Neural progenitor cell (in vitro differentiated cells): ENCODE data around the gene DDAH1. TPM values are rescaled to one million over a fixed set of nuclear protein-coding genes. Genes with fewer than 3 reads are reported as not detected.

ENCODE experiments used
- DNase-seq: peaks from one replicate; pipeline ENCODE4 v3.0.0-alpha.2; 2016; ENCODE audit warnings: low spot score
- H2AFZ ChIP-seq: fragments of 200-600 bp; sonication (generic); replicated peaks from 2 replicates; pipeline ENCODE4 v1.6.1; 2016; ENCODE audit warnings: antibody characterized with exemption
- H3F3A ChIP-seq: fragments of 200-600 bp; sonication (generic); 2 replicates; pipeline ENCODE4 v1.6.1; 2016; ENCODE audit warnings: antibody characterized with exemption, low read depth
- H3K27ac ChIP-seq: fragments of 200-600 bp; sonication (generic); 2 replicates; pipeline ENCODE4 v1.5.1; 2016; ENCODE audit warnings: mild to moderate bottlenecking
- H3K27me3 ChIP-seq: fragments of 200-600 bp; sonication (generic); 2 replicates; pipeline ENCODE4 v1.6.1; 2016; ENCODE audit warnings: mild to moderate bottlenecking, moderate library complexity
- H3K36me3 ChIP-seq: fragments of 200-600 bp; sonication (generic); 2 replicates; pipeline ENCODE4 v1.5.1; 2016
- H3K4me1 ChIP-seq: fragments of 200-600 bp; sonication (generic); 2 replicates; pipeline ENCODE4 v1.6.1; 2016; ENCODE audit warnings: mixed run types
- H3K4me2 ChIP-seq: fragments of 200-600 bp; sonication (generic); 2 replicates; pipeline ENCODE4 v1.6.1; 2016
- H3K4me3 ChIP-seq: fragments of 200-600 bp; sonication (generic); 2 replicates; pipeline ENCODE4 v1.5.1; 2016
- H3K79me2 ChIP-seq: fragments of 200-600 bp; sonication (generic); 2 replicates; pipeline ENCODE4 v1.6.1; 2016; ENCODE audit warnings: low read depth
- H3K9ac ChIP-seq: fragments of 200-600 bp; sonication (generic); 2 replicates; pipeline ENCODE4 v1.6.1; 2016
- H3K9me3 ChIP-seq: fragments of 200-600 bp; sonication (generic); 2 replicates; pipeline ENCODE4 v1.5.1; 2016; ENCODE audit warnings: low read depth
- H4K20me1 ChIP-seq: fragments of 200-600 bp; sonication (generic); 2 replicates; pipeline ENCODE4 v1.6.1; 2016; ENCODE audit warnings: low read depth
- H3K27ac Mint-ChIP-seq: 3 replicates; pipeline ENCODE4 v1.8.0; 2021; ENCODE audit warnings: mixed read lengths
- H3K27me3 Mint-ChIP-seq: 2 replicates; pipeline ENCODE4 v1.8.0; 2022; ENCODE audit warnings: low read depth, mild to moderate bottlenecking, inconsistent platforms, moderate library complexity, mixed read lengths; ENCODE audit not compliant: insufficient read depth
- H3K36me3 Mint-ChIP-seq: 3 replicates; pipeline ENCODE4 v1.8.0; 2021; ENCODE audit warnings: mixed read lengths
- H3K4me1 Mint-ChIP-seq: 3 replicates; pipeline ENCODE4 v1.8.0; 2021; ENCODE audit warnings: mixed read lengths
- H3K4me3 Mint-ChIP-seq: 3 replicates; pipeline ENCODE4 v1.8.0; 2021; ENCODE audit warnings: mild to moderate bottlenecking, moderate library complexity, mixed read lengths
- H3K9me3 Mint-ChIP-seq: 3 replicates; pipeline ENCODE4 v1.8.0; 2020; ENCODE audit warnings: mixed read lengths
- CTCF ChIP-seq: fragments of 200-600 bp; sonication (generic); IDR thresholded peaks from 2 replicates; pipeline ENCODE4 v1.5.1; 2017; ENCODE audit warnings: antibody characterized with exemption, mild to moderate bottlenecking
- EZH2 ChIP-seq: fragments of 200-600 bp; sonication (generic); IDR thresholded peaks from 2 replicates; pipeline ENCODE4 v1.6.1; 2017; ENCODE audit warnings: antibody characterized with exemption, mild to moderate bottlenecking, moderate library complexity
- EZH2phosphoT487 ChIP-seq: fragments of 200-600 bp; sonication (generic); IDR thresholded peaks from 2 replicates; pipeline ENCODE4 v1.6.1; 2017; ENCODE audit warnings: antibody characterized with exemption
- total RNA-seq: library from RNA; depleted of rRNA; stranded (reverse); fragments of >200 nt; gene quantifications from 2 replicates; pipeline ENCODE4 v1.2.3, GENCODE V29; 2015; ENCODE audit warnings: low replicate concordance

Gene DDAH1
- total RNA-seq, 1 donor from 2014 or later, result 23.1 TPM

- peaks cover 2% of the 10 kb centered on the region for H3K27me3 Mint-ChIP-seq
- Histone ChIP-seq H4K20me1 (no peaks in the 10 kb centered on the region), H3K9me3 (no peaks in the 10 kb centered on the region), H3K27ac (no peak overlapping the region), H3K4me1 (peaks cover 2% of the 10 kb centered on the region), H3K27me3 (no peaks in the 10 kb centered on the region), H3F3A (no peaks in the 10 kb centered on the region), H3K36me3 (no peaks in the 10 kb centered on the region), H2AFZ (no peak overlapping the region), H3K9ac (no peak overlapping the region), H3K4me2 (no peak overlapping the region), H3K79me2 (no peaks in the 10 kb centered on the region), H3K4me3 (no peak overlapping the region)
- TF ChIP-seq EZH2phosphoT487 (no peak), CTCF (no peak), EZH2 (no peak)
- peaks cover 4% of the 10 kb centered on the region for H3K4me1 Mint-ChIP-seq
- H3K9me3 Mint-ChIP-seq, result peaks cover 16% of the 10 kb centered on the region
- no peak overlapping the region for H3K4me3 Mint-ChIP-seq
- no peak for DNase-seq
- peaks cover 8% of the 10 kb centered on the region for H3K36me3 Mint-ChIP-seq
- no peak overlapping the region for H3K27ac Mint-ChIP-seq
These were observed 47.9 kb downstream of the DDAH1 start for GRCh38 chr1:85417017-85417416.

- Histone ChIP-seq H3F3A (no peaks in the 10 kb centered on the region), H3K4me3 (no peak overlapping the region), H3K36me3 (no peaks in the 10 kb centered on the region), H3K9ac (no peak overlapping the region), H3K4me1 (peaks cover 11% of the 10 kb centered on the region), H4K20me1 (no peaks in the 10 kb centered on the region), H3K79me2 (no peaks in the 10 kb centered on the region), H2AFZ (no peak overlapping the region), H3K9me3 (no peaks in the 10 kb centered on the region), H3K4me2 (no peak overlapping the region), H3K27ac (no peak overlapping the region), H3K27me3 (no peaks in the 10 kb centered on the region)
- TF ChIP-seq EZH2phosphoT487 (no peak), EZH2 (no peak), CTCF (no peak)
- DNase-seq, result no peak
- Mint-ChIP-seq H3K9me3 (peaks cover 7% of the 10 kb centered on the region), H3K36me3 (peaks cover 10% of the 10 kb centered on the region), H3K4me1 (peaks cover 18% of the 10 kb centered on the region), H3K4me3 (no peak overlapping the region), H3K27ac (no peak overlapping the region), H3K27me3 (peaks cover 2% of the 10 kb centered on the region)
These were observed 51.8 kb downstream of the DDAH1 start for GRCh38 chr1:85413169-85413568.

- Histone ChIP-seq H3F3A (no peaks in the 10 kb centered on the region), H2AFZ (no peak overlapping the region), H3K4me3 (no peak overlapping the region), H3K27ac (no peak overlapping the region), H3K9me3 (no peaks in the 10 kb centered on the region), H3K4me1 (peaks cover 18% of the 10 kb centered on the region), H3K27me3 (no peaks in the 10 kb centered on the region), H3K79me2 (no peaks in the 10 kb centered on the region), H3K36me3 (no peaks in the 10 kb centered on the region), H4K20me1 (no peaks in the 10 kb centered on the region), H3K9ac (no peak overlapping the region), H3K4me2 (no peak overlapping the region)
- peaks cover 29% of the 10 kb centered on the region for H3K4me1 Mint-ChIP-seq
- H3K36me3 Mint-ChIP-seq, result peaks cover 9% of the 10 kb centered on the region
- peak overlapping the region; percentile 22 for H3K4me3 Mint-ChIP-seq
- peaks cover 3% of the 10 kb centered on the region for H3K9me3 Mint-ChIP-seq
- peak; percentile 25 for DNase-seq
- peak overlapping the region; percentile 76 for H3K27ac Mint-ChIP-seq
- TF ChIP-seq CTCF (no peak), EZH2phosphoT487 (no peak), EZH2 (no peak)
- no peaks in the 10 kb centered on the region for H3K27me3 Mint-ChIP-seq
These were observed 53.2 kb downstream of the DDAH1 start for GRCh38 chr1:85411567-85412305.
